Keratinocyte (primary cell): Measurements from ENCODE around the gene MIB2.

Experiments
- CTCF ChIP-seq, 3 experiments: IDR thresholded peaks in 1 of 3; conservative IDR thresholded peaks in 1 of 3; optimal IDR thresholded peaks in 1 of 3; 2 replicates in 2 of 3; 3 replicates in 1 of 3; pipeline versions ENCODE3 to v1.5.1; 2011; ENCODE audit warnings: low read length in 3 of 3, mild to moderate bottlenecking in 3 of 3, moderate library complexity in 2 of 3, control low read depth in 1 of 3, inconsistent platforms in 1 of 3; ENCODE audit not compliant: insufficient read depth in 2 of 3; ENCODE audit errors: extremely low read depth in 1 of 3
- EZH2 ChIP-seq: IDR thresholded peaks from one replicate; pipeline ENCODE4 v1.6.1; 2012; ENCODE audit warnings: inconsistent platforms, mild to moderate bottlenecking, low read length, moderate library complexity

GRCh38 chr1:1609822-1610485 is 5.3 kb upstream of the MIB2 start:
- TF ChIP-seq CTCF (optimal IDR thresholded peaks at IDR 0.05 in 1 of 3, IDR thresholded peaks at IDR 0.05 in 1 of 3, conservative IDR thresholded peaks at IDR 0.05 in 1 of 3; ENCODE audit: extremely low read depth in 1 of 3, insufficient read depth in 2 of 3, low read length in 3 of 3) (no peak), EZH2 (no peak)
